ENCODE measurements around the gene CCDC6. TPM values are rescaled to one million over a fixed set of nuclear protein-coding genes. Genes with fewer than 3 reads are reported as not detected.

The CCDC6 gene
- total and polyA plus RNA-seq, 2 of the 8 experiments (the other 6 are each of a cell fraction or from before 2014, with no cell fraction given) = 42.2 to 74.4 TPM

DNA sequence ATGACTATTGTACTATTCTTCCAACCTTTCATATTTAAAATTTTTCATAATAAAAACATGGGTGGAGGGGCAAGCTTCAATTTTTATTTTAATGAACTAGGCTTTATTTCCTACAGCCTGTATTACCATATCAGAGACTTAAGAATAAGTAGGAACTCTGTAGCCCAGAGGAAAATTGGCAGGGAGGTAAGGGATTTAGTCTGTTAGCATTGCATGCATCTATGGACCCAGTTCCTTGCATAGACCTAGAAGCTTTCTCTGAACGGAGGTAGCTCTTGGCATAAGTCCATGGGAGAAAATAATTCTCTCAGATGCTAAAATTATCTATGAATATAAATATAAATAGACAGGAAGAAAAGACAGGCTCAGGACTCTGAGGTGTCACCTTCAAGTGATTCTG is 31.4 kb upstream of the CCDC6 start (continued):
- no peak for TF ChIP-seq BACH1 (IDR thresholded peaks at IDR 0.05; ENCODE audit: low read length)

All from H1 (cell line).